AG04450 (cell line): ENCODE measurements around the gene EML6. TPM values are rescaled to one million over a fixed set of nuclear protein-coding genes. Genes with fewer than 3 reads are reported as not detected.

Experiments used
- CTCF ChIA-PET: fragments of 300-600, 350-600 bp; formaldehyde crosslinking; extraction: SDS; loops from one replicate; lab custom pipeline; 2022; ENCODE audit warnings: antibody characterized with exemption, inconsistent platforms; lab: Charles Lee
- POLR2A ChIA-PET: fragments of 350-600 bp; formaldehyde crosslinking; extraction: SDS; loops from one replicate; lab custom pipeline; 2021; ENCODE audit warnings: antibody characterized with exemption, inconsistent platforms; lab: Yijun Ruan, JAX
- DNase-seq: peaks from one replicate; pipeline ENCODE4 v3.0.0-alpha.2; 2011; ENCODE audit warnings: low read depth, low spot score
- H3K27ac ChIP-seq: one replicate; pipeline ENCODE4 v1.5.1; 2012; ENCODE audit warnings: low read depth, low read length, control low read depth
- H3K27me3 ChIP-seq: one replicate; pipeline ENCODE4 v1.6.0; 2012; ENCODE audit warnings: low read length; ENCODE audit not compliant: control insufficient read depth, insufficient read depth
- H3K4me3 ChIP-seq: 2 replicates; pipeline ENCODE4 v1.5.1; 2011; ENCODE audit warnings: mild to moderate bottlenecking, low read depth, low read length, control low read depth
- H3K9me3 ChIP-seq: 2 replicates; pipeline ENCODE4 v1.5.1; 2012; ENCODE audit warnings: low read length; ENCODE audit not compliant: control insufficient read depth, insufficient read depth
- polyA plus RNA-seq: library from polyadenylated mRNA; depleted of rRNA; stranded (reverse); fragments of >200 nt; gene quantifications from 2 replicates; pipeline ENCODE4 v1.2.3, GENCODE V29; 2011
- TF ChIP-seq, protein P1 (sequence below): IDR thresholded peaks from 2 replicates; pipeline ENCODE4 v1.5.1; 2011; ENCODE audit warnings: low read depth, low read length, control low read depth, inconsistent platforms

EML6 gene
- polyA plus RNA-seq, 1 experiment, result 0.30 TPM

DNA sequence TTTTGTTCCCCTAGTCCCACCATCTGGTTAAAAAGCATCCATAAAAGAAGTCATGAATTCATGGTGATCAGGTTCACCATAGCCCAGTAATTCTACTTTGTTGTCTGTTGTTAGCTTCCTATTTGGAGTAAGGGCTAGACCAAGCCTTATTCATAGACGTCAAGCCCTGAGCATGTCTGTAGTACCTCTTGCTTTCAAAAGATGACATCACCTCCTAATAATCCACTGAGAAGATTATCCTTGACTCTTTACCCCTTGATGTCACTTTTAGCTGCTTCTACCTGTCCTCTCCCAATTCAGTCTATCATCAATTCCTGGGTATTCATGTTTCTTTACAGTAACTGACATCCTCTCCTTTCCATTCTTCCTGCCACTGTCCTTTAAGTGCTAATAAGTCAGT, 90.1 kb downstream of the EML6 start:
- POLR2A ChIA-PET, result no interaction called here

GRCh38 chr2:54814389-54815147, 91.1 kb downstream of the EML6 start:
- no peak for DNase-seq
- no peaks in the 10 kb centered on the region for H3K9me3 ChIP-seq
- POLR2A ChIA-PET, result no interaction called here
- CTCF ChIA-PET, result interaction anchor here (2.0 kb wide), 1 partner anchor 24 kb away, joined by 7 read pairs; no protein-coding TSS in a partner anchor
- H3K27ac ChIP-seq, result no peak overlapping the region
- no peak overlapping the region for H3K4me3 ChIP-seq
- TF ChIP-seq, protein P1, sequence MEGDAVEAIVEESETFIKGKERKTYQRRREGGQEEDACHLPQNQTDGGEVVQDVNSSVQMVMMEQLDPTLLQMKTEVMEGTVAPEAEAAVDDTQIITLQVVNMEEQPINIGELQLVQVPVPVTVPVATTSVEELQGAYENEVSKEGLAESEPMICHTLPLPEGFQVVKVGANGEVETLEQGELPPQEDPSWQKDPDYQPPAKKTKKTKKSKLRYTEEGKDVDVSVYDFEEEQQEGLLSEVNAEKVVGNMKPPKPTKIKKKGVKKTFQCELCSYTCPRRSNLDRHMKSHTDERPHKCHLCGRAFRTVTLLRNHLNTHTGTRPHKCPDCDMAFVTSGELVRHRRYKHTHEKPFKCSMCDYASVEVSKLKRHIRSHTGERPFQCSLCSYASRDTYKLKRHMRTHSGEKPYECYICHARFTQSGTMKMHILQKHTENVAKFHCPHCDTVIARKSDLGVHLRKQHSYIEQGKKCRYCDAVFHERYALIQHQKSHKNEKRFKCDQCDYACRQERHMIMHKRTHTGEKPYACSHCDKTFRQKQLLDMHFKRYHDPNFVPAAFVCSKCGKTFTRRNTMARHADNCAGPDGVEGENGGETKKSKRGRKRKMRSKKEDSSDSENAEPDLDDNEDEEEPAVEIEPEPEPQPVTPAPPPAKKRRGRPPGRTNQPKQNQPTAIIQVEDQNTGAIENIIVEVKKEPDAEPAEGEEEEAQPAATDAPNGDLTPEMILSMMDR, result no peak
- peaks cover 19% of the 10 kb centered on the region for H3K27me3 ChIP-seq

More for the DNA sequence above, 90.1 kb downstream of the EML6 start:
- Histone ChIP-seq H3K27ac (no peak overlapping the region), H3K4me3 (no peak overlapping the region), H3K27me3 (peaks cover 23% of the 10 kb centered on the region), H3K9me3 (no peaks in the 10 kb centered on the region)
- DNase-seq, result no peak
- TF ChIP-seq, protein P1, result no peak
- CTCF ChIA-PET, result no interaction called here

DNA sequence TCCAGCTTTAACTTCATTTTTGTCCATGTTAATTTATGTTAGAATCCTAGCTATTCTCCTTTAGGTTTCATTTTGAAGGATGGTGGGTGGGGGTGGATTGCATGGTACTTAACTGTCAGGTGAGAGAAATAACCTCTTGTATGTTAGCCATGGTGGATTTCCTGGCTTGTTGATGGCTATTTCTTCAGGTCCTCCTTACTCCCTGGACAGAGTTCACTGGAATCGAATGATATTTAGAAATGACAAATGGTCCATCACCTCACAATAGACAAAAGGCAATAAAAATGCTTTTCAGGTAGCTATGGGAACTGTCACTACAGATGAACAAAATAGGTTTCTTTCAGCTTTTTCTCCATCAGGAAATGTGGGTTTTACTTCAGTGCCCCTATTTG, 91.7 kb downstream of the EML6 start:
- Histone ChIP-seq H3K27me3 (peaks cover 19% of the 10 kb centered on the region), H3K4me3 (no peak overlapping the region), H3K27ac (no peak overlapping the region), H3K9me3 (no peaks in the 10 kb centered on the region)
- POLR2A ChIA-PET, result no interaction called here
- CTCF ChIA-PET, result interaction anchor here (2.0 kb wide), 1 partner anchor 24 kb away, joined by 7 read pairs; no protein-coding TSS in a partner anchor
- TF ChIP-seq, protein P1, result no peak
- no peak for DNase-seq

- no peak overlapping the region for H3K4me3 ChIP-seq
- no peak overlapping the region for H3K27ac ChIP-seq
- POLR2A ChIA-PET, result no interaction called here
- peaks cover 20% of the 10 kb centered on the region for H3K27me3 ChIP-seq
- CTCF ChIA-PET, result interaction anchor here (1.5 kb wide), 1 partner anchor 21 kb away, joined by 7 read pairs; no protein-coding TSS in a partner anchor
- TF ChIP-seq, protein P1, result no peak
- DNase-seq, result no peak
- H3K9me3 ChIP-seq, result no peaks in the 10 kb centered on the region
These were observed 94.8 kb downstream of the EML6 start for GRCh38 chr2:54818226-54818625.

GRCh38 chr2:54820558-54820957, 97.1 kb downstream of the EML6 start:
- Histone ChIP-seq H3K27ac (no peak overlapping the region), H3K4me3 (no peak overlapping the region), H3K9me3 (no peaks in the 10 kb centered on the region), H3K27me3 (peaks cover 22% of the 10 kb centered on the region)
- TF ChIP-seq, protein P1, result no peak
- ChIA-PET CTCF (no interaction called here), POLR2A (no interaction called here)
- DNase-seq, result no peak
